Gastrocnemius medialis (tissue), 4 donors: ENCODE data around the gene VTI1A.

Experiments
- POLR2A ChIP-seq, 2 donors: fragments of 450-650 bp; IDR thresholded peaks; one replicate each; pipeline ENCODE4 v1.6.1; 2017; ENCODE audit warnings: antibody characterized with exemption in 2 of 2, mild to moderate bottlenecking in 2 of 2, moderate library complexity in 2 of 2
- TF ChIP-seq, protein P1 (sequence below), 5 experiments: fragments of 450-650 bp in 3 of 5; fragments of 200-600 bp in 2 of 5; sonication (generic) in 2 of 5; IDR thresholded peaks in 4 of 5; conservative IDR thresholded peaks in 1 of 5; 1 replicate in 4 of 5; 2 replicates in 1 of 5; pipeline ENCODE4 v1.5.1; 2016 to 2019; ENCODE audit warnings: antibody characterized with exemption in 5 of 5, mild to moderate bottlenecking in 3 of 5, moderate library complexity in 3 of 5

DNA sequence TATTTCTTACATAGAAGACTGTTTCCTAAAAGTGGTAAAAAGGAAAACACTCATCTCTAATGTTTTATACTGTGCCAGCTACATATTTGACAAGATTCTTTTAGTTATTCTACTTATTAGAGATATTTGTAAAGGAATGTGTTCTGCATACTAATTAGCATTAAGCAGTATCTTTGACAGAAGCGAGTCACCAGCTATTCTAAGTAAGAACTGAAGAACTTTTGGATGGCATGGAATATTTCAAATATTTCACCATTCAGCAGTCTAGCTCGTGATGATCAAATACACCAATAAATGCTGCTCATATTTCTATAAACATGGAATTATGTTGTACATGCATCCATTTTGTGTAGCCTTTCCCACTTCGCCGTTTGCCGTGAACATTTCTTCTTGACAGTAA, 261.4 kb downstream of the VTI1A start:
- TF ChIP-seq, protein P1, sequence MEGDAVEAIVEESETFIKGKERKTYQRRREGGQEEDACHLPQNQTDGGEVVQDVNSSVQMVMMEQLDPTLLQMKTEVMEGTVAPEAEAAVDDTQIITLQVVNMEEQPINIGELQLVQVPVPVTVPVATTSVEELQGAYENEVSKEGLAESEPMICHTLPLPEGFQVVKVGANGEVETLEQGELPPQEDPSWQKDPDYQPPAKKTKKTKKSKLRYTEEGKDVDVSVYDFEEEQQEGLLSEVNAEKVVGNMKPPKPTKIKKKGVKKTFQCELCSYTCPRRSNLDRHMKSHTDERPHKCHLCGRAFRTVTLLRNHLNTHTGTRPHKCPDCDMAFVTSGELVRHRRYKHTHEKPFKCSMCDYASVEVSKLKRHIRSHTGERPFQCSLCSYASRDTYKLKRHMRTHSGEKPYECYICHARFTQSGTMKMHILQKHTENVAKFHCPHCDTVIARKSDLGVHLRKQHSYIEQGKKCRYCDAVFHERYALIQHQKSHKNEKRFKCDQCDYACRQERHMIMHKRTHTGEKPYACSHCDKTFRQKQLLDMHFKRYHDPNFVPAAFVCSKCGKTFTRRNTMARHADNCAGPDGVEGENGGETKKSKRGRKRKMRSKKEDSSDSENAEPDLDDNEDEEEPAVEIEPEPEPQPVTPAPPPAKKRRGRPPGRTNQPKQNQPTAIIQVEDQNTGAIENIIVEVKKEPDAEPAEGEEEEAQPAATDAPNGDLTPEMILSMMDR (IDR thresholded peaks at IDR 0.05 in 4 of 5, conservative IDR thresholded peaks at IDR 0.05 in 1 of 5) = no peak
- TF ChIP-seq POLR2A (IDR thresholded peaks at IDR 0.05) = no peak
